ENCODE results near the gene IGF1.
A peak's percentile ranks its signal among the peaks of the same experiment; 100 is the strongest.

The IGF1 gene

DNA sequence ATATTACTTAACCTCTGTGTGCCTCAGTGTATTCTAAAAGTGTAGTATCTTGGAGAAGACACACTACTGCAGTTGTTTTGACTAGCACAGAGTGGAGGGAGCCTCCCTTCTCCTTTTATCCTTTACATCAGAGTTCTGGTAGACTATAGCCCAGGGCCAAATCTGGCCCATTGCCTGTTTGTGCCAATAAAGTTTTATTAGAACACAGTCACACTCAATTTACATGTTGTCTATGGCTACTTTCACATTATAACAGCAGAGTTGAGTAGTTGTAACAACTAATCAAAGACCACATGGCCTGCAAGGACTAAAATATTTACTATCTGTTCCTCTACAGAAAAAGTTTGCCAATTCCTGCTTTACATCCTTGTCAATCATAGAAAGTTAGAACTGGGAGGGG lies 27.7 kb upstream of the IGF1 start:
- no peaks in the 10 kb centered on the region for H3K9me3 ChIP-seq
- DNase-seq (ENCODE audit: low spot score in 2 of 2), result no peak
- no peaks in the 10 kb centered on the region for H3K27me3 ChIP-seq (ENCODE audit: low read depth)
- no peaks in the 10 kb centered on the region for H3K36me3 ChIP-seq (replicated peaks)
- in situ Hi-C loops (cut with MboI; ENCODE audit: low sequenced_read_pairs), result no loop called here
- H3K4me3 ChIP-seq, result no peak overlapping the region
- H3K4me1 ChIP-seq, result no peaks in the 10 kb centered on the region

- Histone ChIP-seq H3K36me3 (replicated peaks) (no peaks in the 10 kb centered on the region), H3K4me3 (no peak overlapping the region), H3K4me1 (no peaks in the 10 kb centered on the region), H3K27me3 (ENCODE audit: low read depth) (no peaks in the 10 kb centered on the region), H3K9me3 (no peaks in the 10 kb centered on the region)
- no peak for DNase-seq (ENCODE audit: low spot score in 2 of 2)
- in situ Hi-C loops (cut with MboI; ENCODE audit: low sequenced_read_pairs), result no loop called here
Observed at GRCh38 chr12:102507301-102507700, 26.9 kb upstream of the IGF1 start.

GRCh38 chr12:102504871-102505270 lies 24.5 kb upstream of the IGF1 start:
- no peaks in the 10 kb centered on the region for H3K4me1 ChIP-seq
- H3K36me3 ChIP-seq (replicated peaks), result no peaks in the 10 kb centered on the region
- DNase-seq (ENCODE audit: low spot score in 2 of 2), result no peak
- H3K27me3 ChIP-seq (ENCODE audit: low read depth), result no peaks in the 10 kb centered on the region
- no peak overlapping the region for H3K4me3 ChIP-seq
- no peaks in the 10 kb centered on the region for H3K9me3 ChIP-seq
- in situ Hi-C loops (cut with MboI; ENCODE audit: low sequenced_read_pairs), result no loop called here

DNA sequence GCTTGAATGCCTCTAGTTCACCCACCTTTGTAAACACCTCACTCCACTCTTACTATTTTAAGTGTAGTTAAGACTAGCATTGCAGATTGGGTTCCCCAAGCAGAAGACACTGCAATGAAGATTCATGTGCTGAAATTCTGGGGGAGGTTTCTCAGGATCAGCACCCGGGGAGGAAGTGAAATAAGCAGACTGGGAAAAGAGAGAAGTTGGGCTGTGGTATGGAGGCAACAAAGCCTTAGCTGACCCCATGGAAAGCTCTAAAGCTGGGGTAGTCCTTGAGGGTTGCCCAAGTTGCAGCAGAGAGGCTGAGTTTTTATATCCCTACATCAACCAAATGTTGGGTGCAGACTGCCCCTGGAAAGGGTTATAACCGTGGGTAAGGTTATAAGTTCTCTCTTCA lies 23.9 kb upstream of the IGF1 start:
- H3K36me3 ChIP-seq (replicated peaks), result no peaks in the 10 kb centered on the region
- DNase-seq (ENCODE audit: low spot score in 2 of 2), result no peak
- no peaks in the 10 kb centered on the region for H3K9me3 ChIP-seq
- no peak overlapping the region for H3K4me3 ChIP-seq
- H3K27me3 ChIP-seq (ENCODE audit: low read depth), result no peaks in the 10 kb centered on the region
- in situ Hi-C loops (cut with MboI; ENCODE audit: low sequenced_read_pairs), result no loop called here
- no peaks in the 10 kb centered on the region for H3K4me1 ChIP-seq

- DNase-seq (ENCODE audit: low spot score in 2 of 2), result no peak
- in situ Hi-C loops (cut with MboI; ENCODE audit: low sequenced_read_pairs), result no loop called here
- Histone ChIP-seq H3K4me3 (no peak overlapping the region), H3K27me3 (ENCODE audit: low read depth) (no peaks in the 10 kb centered on the region), H3K9me3 (no peaks in the 10 kb centered on the region), H3K36me3 (replicated peaks) (no peaks in the 10 kb centered on the region), H3K4me1 (no peaks in the 10 kb centered on the region)
Observed at GRCh38 chr12:102503831-102504230, 23.5 kb upstream of the IGF1 start.

DNA sequence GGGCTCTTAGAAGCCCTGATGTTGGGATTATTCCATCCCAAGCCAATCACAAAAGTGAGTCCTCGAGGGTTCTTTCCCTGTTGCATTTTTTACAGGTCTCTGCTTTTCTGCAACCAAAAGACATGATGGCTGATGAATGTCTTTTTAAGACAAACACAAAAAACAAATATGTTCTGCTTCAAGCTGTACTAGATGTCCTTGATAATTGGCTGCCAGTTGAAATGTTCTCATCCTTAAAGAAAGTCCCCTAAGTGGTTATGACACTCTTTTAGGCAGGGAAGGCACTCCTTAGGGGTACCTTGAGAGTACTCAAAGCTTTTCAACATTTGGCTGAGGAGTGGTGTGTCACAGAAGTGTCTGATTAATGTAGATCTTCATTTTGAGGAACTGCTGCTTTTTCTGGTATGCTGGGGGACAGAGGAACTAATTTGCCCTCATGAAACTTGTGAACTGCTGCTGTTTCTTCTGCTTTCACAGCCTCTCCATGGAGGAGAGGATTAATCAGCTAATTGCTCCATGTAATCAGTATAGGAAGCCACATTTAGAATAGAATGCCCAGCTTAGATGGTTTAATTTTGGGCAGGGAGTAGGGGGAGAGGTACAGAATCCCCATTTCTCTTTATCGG lies 22.8 kb upstream of the IGF1 start:
- in situ Hi-C loops (cut with MboI; ENCODE audit: low sequenced_read_pairs), result no loop called here
- Histone ChIP-seq H3K9me3 (no peaks in the 10 kb centered on the region), H3K4me3 (no peak overlapping the region), H3K36me3 (replicated peaks) (no peaks in the 10 kb centered on the region), H3K4me1 (no peaks in the 10 kb centered on the region), H3K27me3 (ENCODE audit: low read depth) (no peaks in the 10 kb centered on the region)
- no peak for DNase-seq (ENCODE audit: low spot score in 2 of 2)

GRCh38 chr12:102501773-102502172 lies 21.4 kb upstream of the IGF1 start:
- in situ Hi-C loops (cut with MboI; ENCODE audit: low sequenced_read_pairs), result no loop called here
- Histone ChIP-seq H3K27me3 (ENCODE audit: low read depth) (no peaks in the 10 kb centered on the region), H3K36me3 (replicated peaks) (no peaks in the 10 kb centered on the region), H3K4me1 (no peaks in the 10 kb centered on the region), H3K9me3 (no peaks in the 10 kb centered on the region), H3K4me3 (no peak overlapping the region)
- DNase-seq (ENCODE audit: low spot score in 2 of 2), result peak; percentile 18 to 23

DNA sequence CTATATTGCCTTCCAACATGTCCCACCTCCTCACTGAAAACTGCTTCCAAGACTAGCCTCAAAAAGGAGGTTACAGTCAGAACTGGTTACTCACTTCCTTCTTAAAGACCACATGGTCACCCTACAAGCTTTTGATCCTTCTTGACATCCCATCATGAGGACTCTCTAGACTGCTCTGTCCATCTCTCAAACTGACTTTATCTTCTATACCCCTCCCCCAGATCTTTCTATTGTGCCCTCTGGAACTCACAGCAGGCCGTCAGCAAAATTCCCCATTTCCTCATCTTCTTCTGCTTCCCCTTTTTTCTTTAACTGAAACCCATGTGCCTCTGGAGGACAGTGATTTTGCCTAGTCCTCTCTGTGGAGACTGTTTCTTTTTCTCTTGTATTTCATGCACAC lies 18.1 kb upstream of the IGF1 start:
- Histone ChIP-seq H3K36me3 (replicated peaks) (no peaks in the 10 kb centered on the region), H3K4me1 (no peaks in the 10 kb centered on the region), H3K9me3 (no peaks in the 10 kb centered on the region), H3K27me3 (ENCODE audit: low read depth) (no peaks in the 10 kb centered on the region), H3K4me3 (no peak overlapping the region)
- in situ Hi-C loops (cut with MboI; ENCODE audit: low sequenced_read_pairs), result loop anchor here (25.0 kb wide), 1 partner anchor 561 kb away; no protein-coding TSS in a partner anchor
- no peak for DNase-seq (ENCODE audit: low spot score in 2 of 2)

DNA sequence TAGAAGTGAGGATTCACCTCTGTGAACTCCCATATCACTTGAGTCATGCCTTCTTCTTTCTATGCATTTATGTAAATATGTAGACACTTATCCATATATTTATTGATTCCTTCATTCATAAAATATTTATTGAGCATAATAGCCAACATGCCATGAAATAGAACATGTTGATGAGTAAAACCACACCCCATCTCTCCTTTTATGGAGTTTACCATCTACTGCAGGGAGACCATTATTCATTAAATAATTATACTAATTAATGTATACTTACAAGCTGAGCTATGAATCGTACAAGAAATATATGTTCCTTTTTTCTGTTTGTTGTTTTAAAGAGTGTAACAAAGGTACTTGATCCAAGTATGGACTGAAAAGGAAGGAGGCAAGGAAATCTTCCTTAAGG lies 17.4 kb upstream of the IGF1 start:
- no peak overlapping the region for H3K4me3 ChIP-seq
- H3K27me3 ChIP-seq (ENCODE audit: low read depth), result no peaks in the 10 kb centered on the region
- DNase-seq (ENCODE audit: low spot score in 2 of 2), result no peak
- H3K9me3 ChIP-seq, result no peaks in the 10 kb centered on the region
- no peaks in the 10 kb centered on the region for H3K36me3 ChIP-seq (replicated peaks)
- in situ Hi-C loops (cut with MboI; ENCODE audit: low sequenced_read_pairs), result loop anchor here (25.0 kb wide), 1 partner anchor 560 kb away; no protein-coding TSS in a partner anchor
- H3K4me1 ChIP-seq, result no peaks in the 10 kb centered on the region

DNA sequence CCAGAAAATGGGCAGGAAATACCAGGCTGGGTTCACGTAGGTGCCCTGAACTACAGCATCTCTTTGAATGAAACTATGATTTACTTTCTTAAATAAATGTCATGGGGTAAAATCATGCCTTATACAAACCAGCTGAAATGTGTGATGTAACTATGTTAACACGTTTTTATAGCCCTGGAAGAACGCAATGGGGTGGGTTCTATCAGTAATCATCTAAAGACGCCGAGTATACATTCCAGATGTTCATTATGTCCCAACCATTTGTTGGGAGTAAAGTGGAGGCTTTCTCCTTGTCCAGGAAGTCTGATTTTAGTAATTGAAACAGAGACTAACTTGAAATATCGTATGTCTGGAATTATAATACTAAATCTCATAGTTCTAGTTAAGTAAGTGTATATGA lies 16.2 kb upstream of the IGF1 start:
- in situ Hi-C loops (cut with MboI; ENCODE audit: low sequenced_read_pairs), result loop anchor here (25.0 kb wide), 1 partner anchor 559 kb away; no protein-coding TSS in a partner anchor
- H3K9me3 ChIP-seq, result no peaks in the 10 kb centered on the region
- DNase-seq (ENCODE audit: low spot score in 2 of 2), result no peak
- no peak overlapping the region for H3K4me3 ChIP-seq
- H3K4me1 ChIP-seq, result no peaks in the 10 kb centered on the region
- no peaks in the 10 kb centered on the region for H3K27me3 ChIP-seq (ENCODE audit: low read depth)
- H3K36me3 ChIP-seq (replicated peaks), result no peaks in the 10 kb centered on the region

DNA sequence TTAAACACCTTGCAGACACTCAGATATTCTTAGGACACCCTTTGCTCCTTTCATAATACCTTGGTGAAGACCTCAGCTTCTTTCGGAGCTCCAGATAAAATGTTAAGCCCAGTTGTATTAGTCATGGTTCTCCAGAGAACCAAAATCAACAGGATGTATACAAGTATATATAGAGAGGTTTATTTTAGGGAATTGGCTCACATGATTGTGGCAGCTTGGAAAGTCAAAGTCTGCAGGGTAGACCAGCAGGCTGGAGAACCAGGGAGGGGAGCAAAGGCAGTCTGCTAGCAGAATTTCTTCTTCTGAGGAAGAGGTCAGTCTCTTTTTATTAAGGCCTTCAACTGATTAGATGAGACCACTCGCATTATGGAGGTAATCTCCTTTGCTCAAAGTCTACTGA lies 6.9 kb upstream of the IGF1 start:
- no peaks in the 10 kb centered on the region for H3K36me3 ChIP-seq (replicated peaks)
- no peak overlapping the region for H3K4me3 ChIP-seq
- H3K9me3 ChIP-seq, result no peaks in the 10 kb centered on the region
- DNase-seq (ENCODE audit: low spot score in 2 of 2), result no peak
- H3K27me3 ChIP-seq (ENCODE audit: low read depth), result peaks cover 8% of the 10 kb centered on the region; the same call in 1 of the 2 replicates
- in situ Hi-C loops (cut with MboI; ENCODE audit: low sequenced_read_pairs), result loop anchor here (25.0 kb wide), 1 partner anchor 550 kb away; no protein-coding TSS in a partner anchor
- no peaks in the 10 kb centered on the region for H3K4me1 ChIP-seq

GRCh38 chr12:102486153-102486552 lies 5.8 kb upstream of the IGF1 start:
- in situ Hi-C loops (cut with MboI; ENCODE audit: low sequenced_read_pairs), result loop anchor here (25.0 kb wide), 1 partner anchor 549 kb away; no protein-coding TSS in a partner anchor
- no peak for DNase-seq (ENCODE audit: low spot score in 2 of 2)
- H3K27me3 ChIP-seq (ENCODE audit: low read depth), result peaks cover 8% of the 10 kb centered on the region; the same call in 1 of the 2 replicates
- no peaks in the 10 kb centered on the region for H3K9me3 ChIP-seq
- H3K4me1 ChIP-seq, result no peaks in the 10 kb centered on the region
- H3K36me3 ChIP-seq (replicated peaks), result no peaks in the 10 kb centered on the region
- no peak overlapping the region for H3K4me3 ChIP-seq

DNA sequence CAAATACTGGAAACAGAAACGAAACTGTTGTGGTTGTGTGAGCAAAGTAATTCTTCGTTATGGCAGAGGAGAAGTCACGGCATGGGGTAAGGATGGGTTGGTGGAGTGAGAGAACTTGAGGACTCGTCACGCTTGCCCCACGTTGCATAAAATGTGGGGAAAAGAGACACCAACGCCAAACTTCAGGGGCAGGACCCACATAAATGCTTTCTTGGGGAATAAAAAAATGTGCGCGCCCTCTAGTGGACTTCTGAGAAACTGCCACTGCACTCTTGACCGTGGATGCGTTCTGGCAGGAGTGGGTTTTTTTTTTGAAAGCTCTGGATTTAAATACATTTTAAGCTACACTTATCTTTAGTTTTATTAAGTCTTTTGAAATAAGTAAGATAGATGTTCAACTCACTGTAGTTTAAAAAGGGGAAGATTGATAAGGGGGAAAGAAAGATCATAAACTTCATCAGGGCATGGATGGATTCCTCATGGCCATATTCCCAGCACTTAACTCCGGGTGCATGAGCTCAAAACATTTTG lies 4.1 kb upstream of the IGF1 start:
- H3K9me3 ChIP-seq, result no peaks in the 10 kb centered on the region
- no peaks in the 10 kb centered on the region for H3K4me1 ChIP-seq
- H3K27me3 ChIP-seq (ENCODE audit: low read depth), result peaks cover 17% of the 10 kb centered on the region
- in situ Hi-C loops (cut with MboI; ENCODE audit: low sequenced_read_pairs), result loop anchor here (25.0 kb wide), 1 partner anchor 547 kb away; no protein-coding TSS in a partner anchor
- DNase-seq (ENCODE audit: low spot score in 2 of 2), result peak; percentile 4 to 56
- no peaks in the 10 kb centered on the region for H3K36me3 ChIP-seq (replicated peaks)
- no peak overlapping the region for H3K4me3 ChIP-seq

- in situ Hi-C loops (cut with MboI; ENCODE audit: low sequenced_read_pairs), result loop anchor here (25.0 kb wide), 1 partner anchor 547 kb away; no protein-coding TSS in a partner anchor
- H3K9me3 ChIP-seq, result no peaks in the 10 kb centered on the region
- peaks cover 18% of the 10 kb centered on the region for H3K27me3 ChIP-seq (ENCODE audit: low read depth)
- H3K36me3 ChIP-seq (replicated peaks), result no peaks in the 10 kb centered on the region
- no peak overlapping the region for H3K4me3 ChIP-seq
- no peak for DNase-seq (ENCODE audit: low spot score in 2 of 2)
- no peaks in the 10 kb centered on the region for H3K4me1 ChIP-seq
Observed at GRCh38 chr12:102484017-102484416, 3.7 kb upstream of the IGF1 start.

Data from HAP-1 (cell line).